ENCODE measurements around the gene TSPEAR. TPM values are rescaled to one million over a fixed set of nuclear protein-coding genes. Genes with fewer than 3 reads are reported as not detected.

TSPEAR gene
- total RNA-seq, 4 donors from 2014 or later: not detected

DNA sequence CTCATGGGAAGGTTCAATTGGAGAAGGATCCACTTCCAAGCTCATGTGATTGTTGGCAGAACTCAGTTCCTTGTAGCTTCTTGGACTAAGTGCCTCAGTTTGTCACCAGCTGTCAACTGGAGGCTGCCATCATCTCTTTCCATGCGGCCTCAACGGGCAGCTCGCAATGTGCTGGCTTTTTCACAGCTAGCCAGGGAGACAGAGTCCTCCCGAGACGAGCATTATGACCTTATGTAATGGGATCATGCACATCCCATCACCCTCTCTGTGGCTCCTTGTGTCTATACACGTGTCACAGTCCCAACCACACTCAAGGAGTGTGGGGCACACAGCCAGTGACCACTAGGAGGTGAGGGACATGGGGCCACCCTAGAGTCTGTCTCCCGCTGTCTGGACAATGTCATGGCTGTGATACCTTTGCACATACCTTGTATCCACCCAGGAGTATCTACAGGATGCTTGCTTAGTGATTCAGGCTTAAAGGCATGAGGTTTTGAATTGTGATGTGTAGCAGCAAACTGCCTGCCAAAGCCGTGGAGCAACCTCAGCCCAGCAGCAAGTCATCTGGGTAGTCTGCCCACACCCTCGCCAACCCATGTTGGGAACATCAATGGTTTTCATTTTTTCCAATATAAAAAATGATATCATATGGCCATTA, 115.2 kb downstream of the TSPEAR start:
- TF ChIP-seq, protein P1, sequence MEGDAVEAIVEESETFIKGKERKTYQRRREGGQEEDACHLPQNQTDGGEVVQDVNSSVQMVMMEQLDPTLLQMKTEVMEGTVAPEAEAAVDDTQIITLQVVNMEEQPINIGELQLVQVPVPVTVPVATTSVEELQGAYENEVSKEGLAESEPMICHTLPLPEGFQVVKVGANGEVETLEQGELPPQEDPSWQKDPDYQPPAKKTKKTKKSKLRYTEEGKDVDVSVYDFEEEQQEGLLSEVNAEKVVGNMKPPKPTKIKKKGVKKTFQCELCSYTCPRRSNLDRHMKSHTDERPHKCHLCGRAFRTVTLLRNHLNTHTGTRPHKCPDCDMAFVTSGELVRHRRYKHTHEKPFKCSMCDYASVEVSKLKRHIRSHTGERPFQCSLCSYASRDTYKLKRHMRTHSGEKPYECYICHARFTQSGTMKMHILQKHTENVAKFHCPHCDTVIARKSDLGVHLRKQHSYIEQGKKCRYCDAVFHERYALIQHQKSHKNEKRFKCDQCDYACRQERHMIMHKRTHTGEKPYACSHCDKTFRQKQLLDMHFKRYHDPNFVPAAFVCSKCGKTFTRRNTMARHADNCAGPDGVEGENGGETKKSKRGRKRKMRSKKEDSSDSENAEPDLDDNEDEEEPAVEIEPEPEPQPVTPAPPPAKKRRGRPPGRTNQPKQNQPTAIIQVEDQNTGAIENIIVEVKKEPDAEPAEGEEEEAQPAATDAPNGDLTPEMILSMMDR (IDR thresholded peaks at IDR 0.05; ENCODE audit: low read depth): no peak

DNA sequence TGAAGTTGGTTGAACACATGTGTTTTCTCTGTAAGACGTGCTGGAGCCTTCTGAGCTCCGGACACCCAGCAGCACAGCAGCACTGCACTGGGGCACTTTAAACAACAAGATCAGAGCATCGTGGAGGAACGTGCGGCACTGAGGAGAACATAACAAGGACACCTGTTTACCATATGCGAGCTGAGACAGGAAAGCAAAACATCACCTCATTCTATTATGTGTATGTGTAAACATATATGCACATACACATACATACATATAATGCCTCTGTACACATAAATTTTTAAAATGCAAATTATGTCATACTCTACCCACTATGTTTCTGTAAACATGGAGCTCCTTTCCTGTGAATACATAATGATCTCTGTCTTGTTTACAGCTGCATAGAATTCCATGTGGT, 115.8 kb downstream of the TSPEAR start:
- TF ChIP-seq, protein P1 (IDR thresholded peaks at IDR 0.05; ENCODE audit: low read depth): no peak

DNA sequence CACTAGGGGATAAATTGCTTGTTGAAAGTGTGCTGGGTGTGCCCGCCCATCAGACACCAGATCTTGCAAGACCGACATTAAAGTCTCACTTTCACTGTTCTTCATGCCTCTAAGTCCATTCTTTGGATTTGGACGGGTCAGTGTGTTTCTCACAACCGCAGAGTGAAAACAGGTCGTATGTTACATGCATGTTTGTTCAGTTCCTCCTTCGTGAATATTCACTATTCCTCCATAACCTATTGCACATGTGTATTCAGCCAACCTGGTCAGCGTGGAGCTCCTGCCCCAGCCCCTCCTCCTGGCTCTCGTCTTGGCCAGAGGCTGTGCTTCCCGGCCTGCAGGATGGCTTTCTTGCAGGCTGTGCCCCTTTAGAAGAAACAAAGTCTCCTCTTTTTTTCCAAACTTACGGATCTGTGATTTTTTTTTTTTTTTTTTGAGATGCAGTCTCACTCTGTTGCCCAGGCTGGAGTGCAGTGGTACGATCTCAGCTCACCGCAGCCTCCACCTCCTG, 116.9 kb downstream of the TSPEAR start:
- TF ChIP-seq, protein P1 (IDR thresholded peaks at IDR 0.05; ENCODE audit: low read depth): no peak

DNA sequence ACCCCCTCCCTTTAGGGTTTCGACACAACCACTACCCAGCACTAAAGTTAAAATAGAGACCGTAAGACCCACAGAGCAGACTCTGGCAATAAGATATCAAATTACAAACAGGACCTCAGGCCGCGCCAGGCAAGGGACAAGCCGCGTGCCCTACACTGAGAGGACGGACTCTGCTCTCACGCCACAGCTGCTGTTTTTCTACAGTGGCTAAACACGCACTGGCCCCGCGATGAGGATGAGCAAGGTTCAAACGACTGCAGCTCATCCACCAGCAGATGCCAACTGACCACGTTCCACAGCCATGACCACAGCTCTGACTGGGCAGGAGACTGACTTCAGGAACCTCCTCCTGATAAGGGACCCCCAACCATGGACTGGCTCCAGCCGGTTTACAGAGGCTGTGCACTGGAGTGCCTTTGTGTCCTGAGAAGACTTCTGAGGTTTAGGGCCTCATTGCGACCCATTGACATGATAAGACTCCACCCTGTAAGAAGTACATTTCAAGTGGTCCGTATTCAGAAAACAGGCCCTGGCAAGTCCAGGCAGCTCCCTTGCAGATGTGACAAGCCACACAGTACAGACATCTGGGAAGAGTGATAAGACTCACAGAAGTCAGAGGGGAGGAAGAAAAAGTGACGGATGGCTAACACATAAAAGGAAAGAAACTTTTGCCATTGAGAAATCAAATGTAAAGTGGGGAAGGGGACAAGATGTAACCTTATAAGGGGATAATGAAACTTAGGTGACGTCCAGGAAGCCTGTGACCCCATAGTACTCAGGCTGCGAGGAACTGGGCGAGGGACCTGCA, 117.6 kb downstream of the TSPEAR start:
- TF ChIP-seq, protein P1 (IDR thresholded peaks at IDR 0.05; ENCODE audit: low read depth): no peak

DNA sequence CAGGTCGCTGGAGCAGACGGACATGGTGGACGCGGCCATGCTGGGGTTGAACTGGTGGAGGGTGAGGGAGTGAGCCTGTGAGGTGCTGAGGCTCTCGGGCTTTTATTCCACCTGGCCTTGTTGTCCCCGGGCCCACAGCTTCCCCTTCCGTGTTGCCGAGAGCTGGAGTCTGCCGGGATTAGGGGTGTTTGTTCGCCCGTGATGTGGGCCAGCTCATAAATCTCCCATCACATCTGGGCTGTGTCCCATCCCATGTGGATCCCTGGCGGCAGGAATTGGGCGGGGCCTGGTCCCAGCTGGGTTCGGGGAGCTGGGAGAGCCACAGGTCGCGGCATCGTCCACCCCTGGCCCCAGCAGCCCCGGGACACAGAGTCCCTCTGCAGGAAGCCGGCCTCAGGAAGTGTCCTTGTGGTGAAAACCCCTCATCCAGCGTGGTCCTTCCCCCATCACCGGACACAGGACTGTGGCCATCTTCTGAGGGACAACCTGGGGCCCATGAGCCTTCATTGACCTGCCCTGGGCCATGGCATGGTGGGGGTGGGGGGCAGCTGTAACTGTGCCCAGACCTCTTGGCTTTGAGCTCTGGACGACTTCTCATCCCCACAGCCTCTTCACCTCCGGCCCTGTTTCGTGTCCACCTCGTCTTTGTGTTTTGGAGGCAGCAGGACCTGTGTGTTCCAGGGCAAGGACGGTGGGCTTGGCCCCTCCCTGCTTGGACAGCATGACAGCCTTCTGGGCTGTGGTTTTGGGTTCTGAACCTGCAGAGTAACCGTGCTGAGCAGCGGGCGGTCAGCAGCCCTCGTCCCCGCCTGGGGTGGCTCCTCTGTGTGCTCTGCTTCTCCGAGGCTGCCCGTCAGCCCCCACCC, 118.7 kb downstream of the TSPEAR start, which contains the start of gene KRTAP10-6:
KRTAP10-6 (minus strand) TSS at position 60 of the 866 bp plus-strand sequence; CDS start at position 39, 21 bp downstream.
- TF ChIP-seq, protein P1 (IDR thresholded peaks at IDR 0.05; ENCODE audit: low read depth): no peak

DNA sequence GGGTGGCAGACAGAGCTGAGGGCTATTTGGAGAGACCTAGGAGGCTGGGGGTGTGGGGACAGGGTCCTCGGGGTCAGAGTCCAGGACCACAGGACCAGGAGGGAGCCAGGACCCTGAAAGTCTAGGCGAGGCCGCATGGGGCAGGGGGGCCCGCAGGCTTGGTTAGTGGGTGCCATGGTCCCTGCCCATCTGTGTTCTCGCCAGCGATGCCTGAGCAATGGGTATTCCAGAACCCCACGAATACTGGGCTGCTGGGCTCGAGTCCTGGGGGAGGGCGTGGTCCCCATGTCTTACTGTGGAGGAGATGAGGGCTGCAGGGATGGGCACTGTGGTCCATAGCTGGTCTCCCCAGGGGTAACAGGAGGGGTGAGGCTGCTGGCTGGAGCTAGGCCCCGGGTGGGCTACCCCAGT, 121.1 kb downstream of the TSPEAR start:
- TF ChIP-seq, protein P1 (IDR thresholded peaks at IDR 0.05; ENCODE audit: low read depth): no peak

Data from subcutaneous adipose tissue (tissue), 4 donors.